ENCODE data around the gene XYLT1. TPM values are rescaled to one million over a fixed set of nuclear protein-coding genes. Genes with fewer than 3 reads are reported as not detected.

The XYLT1 gene
- total RNA-seq, 1 experiment from 2014 or later, result 12.5 TPM

DNA sequence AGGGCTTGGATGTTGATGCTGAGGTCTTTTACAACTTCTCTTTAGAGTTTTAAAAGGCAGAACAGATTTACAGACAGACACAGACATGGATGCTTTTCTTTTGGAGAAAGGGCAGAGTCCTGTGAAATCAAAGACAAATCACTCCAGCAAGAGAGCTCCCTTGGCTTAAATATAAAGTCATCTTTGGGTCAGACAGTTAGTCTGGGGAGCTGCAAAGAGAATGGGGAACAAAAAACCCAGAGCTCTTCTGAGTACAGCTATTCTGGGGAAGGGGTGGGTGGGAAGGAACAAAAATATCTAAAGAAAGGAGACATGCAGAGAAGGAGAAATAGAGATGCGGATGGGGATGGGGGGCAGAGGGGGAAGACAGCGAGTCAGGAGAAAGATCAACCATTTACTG is 266.6 kb downstream of the XYLT1 start:
- H3K4me1 Mint-ChIP-seq (ENCODE audit: low read depth, unreplicated experiment), result no peaks in the 10 kb centered on the region
- H3K27ac Mint-ChIP-seq (ENCODE audit: unreplicated experiment), result no peak overlapping the region
- H3K27me3 ChIP-seq (replicated peaks; ENCODE audit: control insufficient read depth, insufficient read depth, low read length), result no peaks in the 10 kb centered on the region
- H3K36me3 Mint-ChIP-seq (ENCODE audit: insufficient read depth, unreplicated experiment), result peaks cover 4% of the 10 kb centered on the region
- H3K9me3 ChIP-seq, result no peaks in the 10 kb centered on the region
- POLR2A ChIA-PET, result no interaction called here
- no peaks in the 10 kb centered on the region for H3K9me3 Mint-ChIP-seq (ENCODE audit: unreplicated experiment)
- no peak overlapping the region for H3K4me3 ChIP-seq (ENCODE audit: low read depth, low read length)
- H3K36me3 ChIP-seq (ENCODE audit: control insufficient read depth, insufficient read depth, low read length), result no peaks in the 10 kb centered on the region
- TF ChIP-seq, protein P1, sequence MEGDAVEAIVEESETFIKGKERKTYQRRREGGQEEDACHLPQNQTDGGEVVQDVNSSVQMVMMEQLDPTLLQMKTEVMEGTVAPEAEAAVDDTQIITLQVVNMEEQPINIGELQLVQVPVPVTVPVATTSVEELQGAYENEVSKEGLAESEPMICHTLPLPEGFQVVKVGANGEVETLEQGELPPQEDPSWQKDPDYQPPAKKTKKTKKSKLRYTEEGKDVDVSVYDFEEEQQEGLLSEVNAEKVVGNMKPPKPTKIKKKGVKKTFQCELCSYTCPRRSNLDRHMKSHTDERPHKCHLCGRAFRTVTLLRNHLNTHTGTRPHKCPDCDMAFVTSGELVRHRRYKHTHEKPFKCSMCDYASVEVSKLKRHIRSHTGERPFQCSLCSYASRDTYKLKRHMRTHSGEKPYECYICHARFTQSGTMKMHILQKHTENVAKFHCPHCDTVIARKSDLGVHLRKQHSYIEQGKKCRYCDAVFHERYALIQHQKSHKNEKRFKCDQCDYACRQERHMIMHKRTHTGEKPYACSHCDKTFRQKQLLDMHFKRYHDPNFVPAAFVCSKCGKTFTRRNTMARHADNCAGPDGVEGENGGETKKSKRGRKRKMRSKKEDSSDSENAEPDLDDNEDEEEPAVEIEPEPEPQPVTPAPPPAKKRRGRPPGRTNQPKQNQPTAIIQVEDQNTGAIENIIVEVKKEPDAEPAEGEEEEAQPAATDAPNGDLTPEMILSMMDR (IDR thresholded peaks at IDR 0.05; ENCODE audit: insufficient read depth in 1 of 2, low read depth in 1 of 2, low read length in 1 of 2, severe bottlenecking in 1 of 2, unreplicated experiment in 1 of 2), result no peak
- no peaks in the 10 kb centered on the region for H3K4me1 ChIP-seq
- CTCF ChIA-PET, result no interaction called here
- BruUV-seq (replicated peaks), result no TSS peak
- H3K4me3 Mint-ChIP-seq (ENCODE audit: unreplicated experiment), result no peak overlapping the region
- DNase-seq, result no peak
- no peaks in the 10 kb centered on the region for H3K27me3 Mint-ChIP-seq (ENCODE audit: insufficient read depth, unreplicated experiment)
- intact Hi-C loops (cut with micrococcal nuclease; ENCODE audit: unreplicated experiment), result no loop called here

DNA sequence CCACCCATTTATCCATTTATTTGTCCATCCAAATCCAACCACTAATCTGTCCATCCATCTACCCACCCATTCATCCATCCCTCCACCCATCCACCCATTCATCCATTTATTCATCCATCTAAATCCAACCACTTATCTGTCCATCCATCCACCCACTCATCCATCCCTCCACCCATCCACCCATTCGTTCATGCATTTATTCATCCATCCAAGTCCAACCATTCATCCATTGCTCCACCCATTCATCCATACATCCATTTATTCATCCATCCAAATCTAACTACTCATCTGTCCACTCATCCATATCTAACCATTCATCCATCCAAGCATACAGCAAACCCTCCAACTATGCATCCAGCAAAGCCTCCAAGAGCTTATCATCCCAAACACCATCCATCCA is 267.3 kb downstream of the XYLT1 start:
- TF ChIP-seq, protein P1 (IDR thresholded peaks at IDR 0.05; ENCODE audit: insufficient read depth in 1 of 2, low read depth in 1 of 2, low read length in 1 of 2, severe bottlenecking in 1 of 2, unreplicated experiment in 1 of 2), result no peak
- no peak overlapping the region for H3K4me3 ChIP-seq (ENCODE audit: low read depth, low read length)
- no peak for DNase-seq
- Mint-ChIP-seq H3K9me3 (ENCODE audit: unreplicated experiment) (no peaks in the 10 kb centered on the region), H3K4me3 (ENCODE audit: unreplicated experiment) (no peak overlapping the region), H3K4me1 (ENCODE audit: low read depth, unreplicated experiment) (no peaks in the 10 kb centered on the region), H3K27ac (ENCODE audit: unreplicated experiment) (no peak overlapping the region), H3K27me3 (ENCODE audit: insufficient read depth, unreplicated experiment) (no peaks in the 10 kb centered on the region), H3K36me3 (ENCODE audit: insufficient read depth, unreplicated experiment) (no peaks in the 10 kb centered on the region)
- ChIA-PET POLR2A (no interaction called here), CTCF (no interaction called here)
- no TSS peak for BruUV-seq (replicated peaks)
- H3K36me3 ChIP-seq (ENCODE audit: control insufficient read depth, insufficient read depth, low read length), result no peaks in the 10 kb centered on the region
- H3K4me1 ChIP-seq, result no peaks in the 10 kb centered on the region
- intact Hi-C loops (cut with micrococcal nuclease; ENCODE audit: unreplicated experiment), result no loop called here
- no peaks in the 10 kb centered on the region for H3K9me3 ChIP-seq
- no peaks in the 10 kb centered on the region for H3K27me3 ChIP-seq (replicated peaks; ENCODE audit: control insufficient read depth, insufficient read depth, low read length)

DNA sequence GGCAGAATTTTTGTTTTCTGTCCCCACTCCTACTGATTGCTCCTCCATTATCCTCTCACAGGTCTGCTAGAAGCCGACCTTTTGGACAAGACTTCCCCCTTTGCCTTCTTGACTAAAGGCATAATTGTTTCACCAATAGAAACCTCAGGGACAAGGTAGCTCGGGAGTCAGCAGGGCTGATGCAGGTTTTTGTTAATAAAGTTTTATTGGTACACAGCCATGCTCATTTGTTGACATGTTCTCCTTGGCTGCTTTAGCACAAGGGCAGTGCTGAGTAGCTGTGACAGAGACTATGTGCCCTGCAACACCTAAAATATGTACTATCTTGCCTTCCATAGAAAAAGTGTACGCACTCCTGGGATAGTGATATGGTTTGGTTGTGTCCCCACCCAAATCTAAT is 271.6 kb downstream of the XYLT1 start:
- intact Hi-C loops (cut with micrococcal nuclease; ENCODE audit: unreplicated experiment), result no loop called here
- no peaks in the 10 kb centered on the region for H3K27me3 ChIP-seq (replicated peaks; ENCODE audit: control insufficient read depth, insufficient read depth, low read length)
- Mint-ChIP-seq H3K27me3 (ENCODE audit: insufficient read depth, unreplicated experiment) (no peaks in the 10 kb centered on the region), H3K4me1 (ENCODE audit: low read depth, unreplicated experiment) (no peaks in the 10 kb centered on the region), H3K36me3 (ENCODE audit: insufficient read depth, unreplicated experiment) (peaks cover 5% of the 10 kb centered on the region), H3K27ac (ENCODE audit: unreplicated experiment) (no peak overlapping the region), H3K4me3 (ENCODE audit: unreplicated experiment) (no peak overlapping the region), H3K9me3 (ENCODE audit: unreplicated experiment) (no peaks in the 10 kb centered on the region)
- TF ChIP-seq, protein P1 (IDR thresholded peaks at IDR 0.05; ENCODE audit: insufficient read depth in 1 of 2, low read depth in 1 of 2, low read length in 1 of 2, severe bottlenecking in 1 of 2, unreplicated experiment in 1 of 2), result no peak
- H3K4me1 ChIP-seq, result no peaks in the 10 kb centered on the region
- no peak for DNase-seq
- H3K36me3 ChIP-seq (ENCODE audit: control insufficient read depth, insufficient read depth, low read length), result no peaks in the 10 kb centered on the region
- H3K9me3 ChIP-seq, result no peaks in the 10 kb centered on the region
- POLR2A ChIA-PET, result no interaction called here
- no peak overlapping the region for H3K4me3 ChIP-seq (ENCODE audit: low read depth, low read length)
- CTCF ChIA-PET, result no interaction called here
- BruUV-seq (replicated peaks), result no TSS peak
